Measurements from ENCODE around the gene GEMIN4.
A peak's percentile ranks its signal among the peaks of the same experiment; 100 is the strongest.
"Not testable (repeated sequence)": the region's sequence is repeated elsewhere in the genome, so short reads cannot be mapped to it uniquely, and the experiment has no call there.

The GEMIN4 gene

DNA sequence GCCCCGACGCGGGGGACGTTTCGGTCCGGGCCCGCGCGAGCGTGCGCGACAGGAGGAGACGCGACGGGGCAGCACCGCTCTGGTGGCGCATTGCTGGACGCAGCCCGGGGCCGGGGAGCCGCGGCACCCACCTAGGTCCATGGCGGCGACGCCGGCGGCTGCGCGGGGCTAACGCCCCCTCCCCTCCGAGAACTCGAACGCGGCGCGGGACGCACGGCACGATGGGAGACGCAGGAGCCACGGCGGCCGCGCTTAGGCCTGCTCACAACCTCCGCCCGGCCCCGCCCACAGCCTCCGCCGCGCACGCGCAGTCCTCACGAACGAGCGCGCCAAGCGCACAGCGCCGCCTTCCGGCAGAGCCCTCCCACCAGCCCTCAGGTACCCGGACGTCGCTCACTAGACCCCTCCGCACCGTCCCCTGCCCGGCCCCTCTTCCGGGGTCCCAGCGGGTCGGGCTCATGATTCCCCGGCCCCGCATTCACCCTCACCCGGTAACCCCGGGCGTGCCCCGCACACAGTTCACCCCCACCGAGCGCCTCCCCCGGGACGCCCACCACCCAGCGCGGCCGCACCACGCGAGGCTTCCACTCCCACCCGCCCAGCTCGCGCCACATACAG is at the start of gene GEMIN4:
GEMIN4 (minus strand) TSS at position 263 of the 618 bp plus-strand sequence; CDS start at position 141, 122 bp downstream.
- DNase-seq (ENCODE audit: low read depth, low spot score): peak; percentile 80

GRCh38 chr17:801660-802059 is 49.6 kb upstream of the GEMIN4 start:
- no peak for DNase-seq (ENCODE audit: low read depth, low spot score)

GRCh38 chr17:800446-801242 is 48.6 kb upstream of the GEMIN4 start:
- no peak for DNase-seq (ENCODE audit: low read depth, low spot score)

GRCh38 chr17:799261-799660 is 47.2 kb upstream of the GEMIN4 start:
- no peak for DNase-seq (ENCODE audit: low read depth, low spot score)

DNA sequence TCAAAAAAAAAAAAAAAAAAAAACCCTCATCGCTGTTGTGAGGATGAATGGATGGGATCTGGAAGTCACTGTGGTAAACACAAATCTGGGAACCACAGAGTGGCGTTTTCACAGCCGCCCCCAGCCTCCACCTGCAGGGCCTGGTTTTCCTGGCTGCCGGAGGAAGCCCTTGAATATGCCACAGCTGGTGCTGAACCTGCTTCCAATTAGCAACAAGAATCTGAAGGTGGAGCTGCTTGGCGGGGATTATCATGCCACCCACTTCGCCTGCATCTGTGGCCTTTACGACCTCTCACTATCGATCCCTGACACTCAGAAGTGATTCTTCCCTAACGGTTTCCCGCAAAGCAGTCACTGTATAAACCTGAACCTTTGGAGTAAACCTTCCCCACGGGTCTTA is 46.2 kb upstream of the GEMIN4 start:
- no peak for DNase-seq (ENCODE audit: low read depth, low spot score)

- DNase-seq (ENCODE audit: low read depth, low spot score): no peak
Observed at GRCh38 chr17:797236-797840, 45.3 kb upstream of the GEMIN4 start.

DNA sequence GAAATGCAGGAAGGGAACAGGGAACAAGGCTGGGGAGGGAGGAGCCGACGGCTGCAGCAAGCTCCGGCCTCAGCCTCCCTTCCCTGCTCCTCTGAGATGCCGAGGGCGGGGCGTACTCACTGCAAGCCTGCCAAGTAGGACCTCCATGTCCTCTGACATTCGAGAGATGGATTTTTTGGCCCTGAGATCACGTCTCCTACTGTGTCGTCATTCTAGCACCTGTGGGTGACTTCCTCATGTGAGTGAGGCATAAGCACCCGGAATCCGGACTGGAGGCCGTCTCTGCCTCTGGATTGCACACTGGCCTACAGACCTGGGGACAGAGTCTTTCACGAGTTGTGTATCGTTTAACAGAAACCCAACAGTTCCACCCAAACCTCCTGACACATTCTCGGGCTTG is 44.5 kb upstream of the GEMIN4 start:
- DNase-seq (ENCODE audit: low read depth, low spot score): no peak

DNA sequence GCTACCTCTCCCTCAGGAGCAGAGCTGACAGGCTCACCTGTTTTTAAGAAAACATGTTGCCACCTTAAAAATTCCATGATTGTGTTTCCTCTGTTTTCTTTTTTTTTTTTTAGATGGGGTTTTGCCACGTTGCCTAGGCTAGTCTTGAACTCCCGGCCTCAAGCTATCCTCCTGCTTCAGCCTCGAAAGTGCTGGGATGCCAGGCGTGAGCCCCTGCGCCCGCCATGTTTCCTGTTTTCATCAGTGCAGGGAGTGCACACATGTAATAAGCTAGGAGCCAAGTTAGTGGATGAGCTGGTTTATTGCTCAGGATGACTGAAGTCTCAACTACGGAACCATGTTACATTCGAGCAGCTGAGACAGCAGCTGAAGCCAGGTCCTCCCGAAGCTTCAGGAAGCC is 43.7 kb upstream of the GEMIN4 start:
- no peak for DNase-seq (ENCODE audit: low read depth, low spot score)

- DNase-seq (ENCODE audit: low read depth, low spot score): no peak
Observed at GRCh38 chr17:795276-795675, 43.2 kb upstream of the GEMIN4 start.

DNA sequence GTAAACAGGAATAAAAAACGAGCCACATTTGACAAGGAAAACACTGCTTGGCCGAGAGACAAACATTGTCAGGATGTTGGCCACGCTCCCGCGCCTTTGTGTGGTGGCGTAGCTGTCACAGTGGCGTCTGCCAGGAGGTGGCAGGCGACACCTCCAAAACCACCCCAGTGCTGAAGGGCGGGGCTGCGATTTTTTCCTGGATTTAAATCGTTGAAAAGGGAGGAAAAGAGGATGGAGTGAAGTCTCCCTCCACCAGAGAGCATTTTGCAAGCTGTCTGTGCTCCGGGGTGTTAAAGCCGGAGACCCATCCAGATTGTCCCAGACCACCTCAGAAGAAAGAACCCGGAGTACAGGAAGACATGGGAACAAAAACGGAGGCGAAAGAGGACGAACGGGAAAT is 42.8 kb upstream of the GEMIN4 start:
- no peak for DNase-seq (ENCODE audit: low read depth, low spot score)

- no peak for DNase-seq (ENCODE audit: low read depth, low spot score)
Observed at GRCh38 chr17:792277-792676, 40.2 kb upstream of the GEMIN4 start.

GRCh38 chr17:791829-792228 is 39.8 kb upstream of the GEMIN4 start:
- DNase-seq (ENCODE audit: low read depth, low spot score): no peak

DNA sequence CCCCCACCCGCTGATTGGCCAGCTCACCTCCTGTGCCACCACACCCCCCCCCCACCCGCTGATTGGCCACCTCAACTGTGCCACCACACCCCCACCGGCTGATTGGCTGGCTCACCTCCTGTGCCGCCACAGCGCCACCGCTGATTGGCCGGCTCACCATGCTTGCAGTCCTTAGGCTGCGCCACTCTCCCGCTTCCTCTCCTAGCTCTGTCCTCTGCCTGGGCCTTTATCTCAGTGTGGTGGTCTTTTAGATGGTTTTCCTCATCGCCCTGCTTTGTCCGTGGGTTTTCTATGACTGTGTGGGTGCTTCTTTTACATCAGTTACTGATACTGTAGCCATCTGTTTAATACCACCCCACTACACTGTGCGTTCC is 38.8 kb upstream of the GEMIN4 start:
- not testable (repeated sequence) for DNase-seq (ENCODE audit: low read depth, low spot score)

- DNase-seq (ENCODE audit: low read depth, low spot score): not testable (repeated sequence)
Observed at GRCh38 chr17:789931-790873, 38.1 kb upstream of the GEMIN4 start.

- DNase-seq (ENCODE audit: low read depth, low spot score): no peak
Observed at GRCh38 chr17:789160-789840, 37.2 kb upstream of the GEMIN4 start.

GRCh38 chr17:788551-788950 is 36.5 kb upstream of the GEMIN4 start:
- no peak for DNase-seq (ENCODE audit: low read depth, low spot score)

- DNase-seq (ENCODE audit: low read depth, low spot score): no peak
Observed at GRCh38 chr17:787641-788221, 35.7 kb upstream of the GEMIN4 start.

DNA sequence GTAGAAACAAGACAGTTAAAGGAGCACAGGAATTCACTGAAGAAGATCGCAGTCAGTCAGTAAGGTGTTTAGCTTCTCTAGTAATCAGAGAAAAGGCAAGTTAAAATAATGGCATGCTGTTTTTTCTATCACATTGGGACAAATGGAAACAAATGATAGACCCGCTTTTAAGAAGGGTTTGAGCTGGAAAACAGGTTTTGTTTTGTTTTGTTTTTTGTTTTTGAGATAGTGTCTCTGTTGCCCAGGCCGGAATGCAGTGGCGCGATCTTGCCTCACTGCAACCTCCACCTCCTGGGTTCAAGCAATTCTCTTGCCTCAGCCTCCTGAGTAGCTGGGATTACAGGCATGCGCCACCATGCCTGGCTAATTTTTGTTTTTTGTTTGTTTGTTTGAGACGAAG is 33.8 kb upstream of the GEMIN4 start:
- DNase-seq (ENCODE audit: low read depth, low spot score): not testable (repeated sequence)

DNA sequence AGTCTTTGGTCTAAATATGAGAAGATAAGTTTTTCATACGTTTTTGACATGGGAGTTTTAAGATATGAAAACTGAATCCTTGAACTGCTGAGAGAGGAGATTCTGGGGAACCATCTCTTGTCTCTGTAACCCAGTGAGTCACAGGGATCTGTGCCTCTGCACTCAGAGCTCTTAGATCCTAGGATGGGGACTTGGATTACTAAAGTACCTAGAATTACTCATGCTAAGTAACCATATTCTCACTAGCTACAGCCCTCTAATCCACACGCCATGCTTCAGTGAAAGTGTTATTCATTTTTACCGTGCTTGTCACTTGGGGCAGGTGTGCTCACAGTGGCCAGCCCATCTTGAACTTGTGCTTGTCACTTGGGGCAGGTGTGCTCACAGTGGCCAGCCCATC is 32.1 kb upstream of the GEMIN4 start:
- DNase-seq (ENCODE audit: low read depth, low spot score): no peak

DNA sequence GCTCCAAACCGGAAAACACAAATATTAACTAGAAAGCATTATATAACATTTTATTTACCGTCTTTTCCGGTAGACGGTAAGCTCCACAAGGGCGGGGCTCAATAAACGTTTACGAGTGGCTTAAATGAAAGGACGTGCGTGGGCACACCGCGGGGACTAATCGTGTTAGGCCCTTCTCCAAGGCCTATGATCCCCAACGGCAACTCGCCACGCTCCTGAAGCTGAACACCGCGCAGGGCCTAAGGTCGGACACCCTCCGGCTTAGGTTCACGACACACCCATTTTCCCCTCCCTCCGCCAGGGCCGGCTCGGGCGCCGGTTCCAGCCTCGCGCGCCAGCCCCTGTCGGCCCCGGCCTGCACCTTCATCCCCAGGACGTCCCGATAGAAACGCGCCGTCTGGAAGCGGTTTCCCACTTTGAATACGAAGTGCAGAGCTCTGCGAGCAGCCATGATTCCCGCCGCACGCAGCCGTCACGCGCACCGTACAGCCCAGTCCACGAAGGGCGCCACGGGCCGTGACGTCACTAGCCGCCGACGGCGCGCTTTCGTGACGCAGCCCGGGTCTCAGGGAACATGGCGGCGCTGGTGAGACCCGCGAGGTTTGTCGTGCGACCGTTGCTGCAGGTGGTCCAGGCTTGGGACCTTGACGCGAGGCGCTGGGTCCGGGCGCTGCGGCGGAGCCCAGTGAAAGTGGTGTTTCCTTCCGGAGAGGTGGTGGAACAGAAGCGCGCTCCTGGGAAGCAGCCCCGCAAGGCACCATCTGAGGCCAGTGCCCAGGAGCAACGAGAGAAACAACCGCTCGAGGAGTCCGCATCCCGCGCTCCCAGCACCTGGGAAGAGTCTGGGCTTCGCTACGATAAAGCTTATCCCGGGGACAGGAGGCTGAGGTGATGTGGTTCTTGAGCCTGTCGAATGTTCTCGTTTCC is 30.0 kb upstream of the GEMIN4 start, which contains the start of the genes GLOD4 and MRM3:
GLOD4 (minus strand) TSS at position 476 of the 927 bp plus-strand sequence; CDS start at position 451, 25 bp downstream.
MRM3 (plus strand) TSS at position 549 of the 927 bp plus-strand sequence; CDS start at position 575, 26 bp downstream.
- peak; percentile 69 for DNase-seq (ENCODE audit: low read depth, low spot score)

All from brain pericyte (primary cell).